AG04449 (cell line): Measurements from ENCODE around the gene KRT37.
A peak's percentile ranks its signal among the peaks of the same experiment; 100 is the strongest.
"Not testable (repeated sequence)": the region's sequence is repeated elsewhere in the genome, so short reads cannot be mapped to it uniquely, and the experiment has no call there.

ENCODE experiments used
- CTCF ChIA-PET: fragments of 350-600 bp; formaldehyde crosslinking; extraction: SDS; loops from one replicate; lab custom pipeline; 2021; ENCODE audit warnings: antibody characterized with exemption; lab: Yijun Ruan, JAX
- POLR2A ChIA-PET: fragments of 400-600, 350-600 bp; formaldehyde crosslinking; extraction: SDS; loops from one replicate; lab custom pipeline; 2020; ENCODE audit warnings: antibody characterized with exemption, inconsistent platforms; lab: Yijun Ruan, JAX
- DNase-seq: peaks from one replicate; pipeline ENCODE4 v3.0.0-alpha.2; 2010; ENCODE audit warnings: low read depth, low spot score
- H3K4me3 ChIP-seq: 2 replicates; pipeline ENCODE4 v1.5.1; 2011; ENCODE audit warnings: low read depth, mild to moderate bottlenecking, control low read depth, low read length
- CTCF ChIP-seq: IDR thresholded peaks from one replicate; pipeline ENCODE4 v1.5.1; 2011; ENCODE audit warnings: mild to moderate bottlenecking, moderate library complexity, low read length, control low read depth, inconsistent platforms; ENCODE audit not compliant: insufficient read depth; ENCODE audit errors: missing control alignments

KRT37 gene

GRCh38 chr17:41386227-41386626 is 38.2 kb downstream of the KRT37 start:
- CTCF ChIA-PET, result interaction anchor here (1.2 to 1.7 kb wide), 2 partner anchors 162 to 262 kb away, joined by 3 to 5 read pairs; no protein-coding TSS in a partner anchor
- no peak overlapping the region for H3K4me3 ChIP-seq
- POLR2A ChIA-PET, result no interaction called here
- DNase-seq, result no peak
- TF ChIP-seq CTCF, result no peak

DNA sequence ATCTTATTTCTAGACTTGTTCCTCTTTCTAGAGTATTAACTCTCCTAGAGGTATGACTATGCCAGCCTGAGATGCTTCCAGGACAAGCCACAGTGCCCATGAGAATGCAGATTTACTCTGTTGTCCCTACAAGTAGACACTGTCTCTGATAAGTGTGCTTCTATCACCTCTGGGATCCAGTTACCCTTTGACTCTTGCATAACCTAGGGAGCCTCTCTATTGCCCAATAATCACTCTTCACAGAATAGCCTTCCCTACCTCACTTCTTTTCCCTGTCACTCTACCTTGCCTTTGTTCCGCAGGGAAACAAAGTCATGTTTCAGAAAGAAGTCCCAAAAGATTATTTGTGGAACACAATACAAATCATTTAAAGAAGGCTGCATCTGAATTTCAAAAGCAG is 40.7 kb downstream of the KRT37 start:
- ChIA-PET CTCF (interaction anchor here (1.4 kb wide), 1 partner anchor 265 kb away, joined by 4 read pairs; no protein-coding TSS in a partner anchor), POLR2A (no interaction called here)
- DNase-seq, result no peak

DNA sequence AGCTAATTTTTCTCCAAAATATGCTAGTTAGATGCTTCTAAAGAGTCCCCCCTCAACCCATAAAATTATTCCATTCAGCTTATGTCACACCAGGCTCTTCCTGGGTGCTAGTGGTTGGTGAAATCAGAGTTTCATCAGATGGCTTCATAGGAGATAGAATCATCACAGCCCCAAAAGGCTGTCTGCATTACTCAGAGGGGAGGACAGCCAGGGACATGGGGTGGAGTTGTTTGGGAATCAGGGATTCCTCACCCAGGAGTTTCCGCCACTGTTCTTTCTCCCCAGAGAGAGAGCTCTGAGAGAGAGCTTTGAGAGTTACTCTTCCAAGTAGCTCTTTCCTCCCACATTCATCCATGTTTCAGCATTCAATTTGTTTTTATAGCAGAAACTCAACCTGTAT is 42.0 kb downstream of the KRT37 start:
- no peak overlapping the region for H3K4me3 ChIP-seq
- no peak for DNase-seq
- POLR2A ChIA-PET, result interaction anchor here (1.2 kb wide), 1 partner anchor 22 kb away, joined by 5 read pairs; no protein-coding TSS in a partner anchor
- CTCF ChIA-PET, result interaction anchor here (0.9 to 1.9 kb wide), 7 partner anchors 10 to 280 kb away, joined by 3 to 6 read pairs (median 4); no protein-coding TSS in a partner anchor
- TF ChIP-seq CTCF, result no peak

More for the DNA sequence above, 40.7 kb downstream of the KRT37 start:
- no peak overlapping the region for H3K4me3 ChIP-seq
- no peak for TF ChIP-seq CTCF

- ChIA-PET POLR2A (interaction anchor here (1.2 kb wide), 1 partner anchor 22 kb away, joined by 5 read pairs; no protein-coding TSS in a partner anchor), CTCF (interaction anchor here (0.9 to 1.9 kb wide), 7 partner anchors 10 to 281 kb away, joined by 3 to 6 read pairs (median 3); no protein-coding TSS in a partner anchor)
- not testable (repeated sequence) for H3K4me3 ChIP-seq, DNase-seq
Observed at GRCh38 chr17:41381943-41382342, 42.4 kb downstream of the KRT37 start, which contains the start of gene KRT34. KRT34 (minus strand) TSS chr17:41382306; CDS start chr17:41382246, 60 bp downstream.

DNA sequence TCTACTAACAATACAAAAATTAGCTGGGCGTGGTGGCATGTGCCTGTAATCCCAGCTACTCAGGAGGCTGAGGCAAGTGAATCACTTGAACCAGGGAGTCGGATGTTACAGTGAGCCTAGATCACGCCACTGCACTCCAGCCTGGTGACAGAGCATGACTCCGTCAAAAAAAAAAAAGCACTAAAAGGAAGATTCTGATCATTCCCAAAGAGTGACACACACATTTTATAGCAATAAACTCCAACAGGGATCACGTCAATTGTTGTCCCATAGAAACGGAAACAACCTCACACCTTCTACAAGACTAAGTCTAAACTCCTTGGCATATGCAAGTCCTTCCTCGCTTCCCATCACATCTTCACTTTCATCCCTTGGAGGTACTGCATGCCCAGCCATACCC is 44.3 kb downstream of the KRT37 start:
- peak; percentile 74 for DNase-seq
- ChIA-PET CTCF (interaction anchor here (0.9 to 1.6 kb wide), 4 partner anchors 20 to 467 kb away, joined by 3 to 6 read pairs (median 4); no protein-coding TSS in a partner anchor), POLR2A (interaction anchor here (0.7 to 1.2 kb wide), 3 partner anchors 24 to 571 kb away, joined by 3 to 6 read pairs (median 3); no protein-coding TSS in a partner anchor)
- not testable (repeated sequence) for H3K4me3 ChIP-seq

- CTCF ChIA-PET, result interaction anchor here (0.8 to 1.5 kb wide), 4 partner anchors 9 to 171 kb away, joined by 3 to 5 read pairs (median 3); no protein-coding TSS in a partner anchor
- no peak overlapping the region for H3K4me3 ChIP-seq
- no peak for DNase-seq
- no peak for TF ChIP-seq CTCF
- POLR2A ChIA-PET, result interaction anchor here (0.5 to 1.2 kb wide), 2 partner anchors 10 to 318 kb away, joined by 3 to 6 read pairs; no protein-coding TSS in a partner anchor
Observed at GRCh38 chr17:41377546-41377945, 46.8 kb downstream of the KRT37 start.
